ENCODE results near the gene ZNF536. TPM values are rescaled to one million over a fixed set of nuclear protein-coding genes. Genes with fewer than 3 reads are reported as not detected.

Gene ZNF536
- total and polyA plus RNA-seq, 2 donors (not counting 1 experiment from before 2014, with no cell fraction given) = 0.50 TPM; not detected in 1

DNA sequence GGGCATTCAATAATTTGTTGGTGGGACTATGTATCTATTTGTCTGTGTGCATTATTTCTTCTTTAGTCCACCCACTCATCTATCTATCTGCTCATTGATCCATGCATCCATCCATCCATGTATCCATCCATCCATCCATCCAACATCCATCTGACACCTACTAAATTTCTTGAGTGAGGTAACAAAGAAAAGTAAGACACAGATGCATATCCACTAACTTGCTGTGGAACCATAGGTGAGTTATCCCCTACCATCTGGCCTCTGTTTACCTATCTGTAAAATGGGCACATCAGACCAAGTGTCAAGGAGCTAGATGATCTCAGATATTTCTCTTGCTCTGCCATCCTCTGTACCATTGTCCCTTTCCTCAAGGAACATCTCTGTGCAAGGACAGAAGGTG lies 54.7 kb downstream of the ZNF536 start:
- Histone ChIP-seq H3K27ac (ENCODE audit: insufficient read depth, low read length) (no peak overlapping the region), H3K9me3 (ENCODE audit: control insufficient read depth, insufficient read depth, low read depth, low read length) (no peaks in the 10 kb centered on the region), H4K20me1 (ENCODE audit: control insufficient read depth, extremely low read depth, insufficient read depth, low read length) (no peaks in the 10 kb centered on the region), H3K4me1 (ENCODE audit: control insufficient read depth, extremely low read depth, insufficient read depth, low read length) (no peaks in the 10 kb centered on the region), H3K36me3 (ENCODE audit: control insufficient read depth, insufficient read depth, low read length) (no peaks in the 10 kb centered on the region), H3K9ac (ENCODE audit: insufficient read depth, low read length) (no peak overlapping the region), H3K27me3 (ENCODE audit: control insufficient read depth, insufficient read depth, low read length) (no peaks in the 10 kb centered on the region), H3K79me2 (ENCODE audit: control insufficient read depth, insufficient read depth, low read length) (no peaks in the 10 kb centered on the region), H3K4me2 (ENCODE audit: extremely low read depth, insufficient read depth, low read length) (no peak overlapping the region), H2AFZ (ENCODE audit: low read length) (no peak overlapping the region), H3K4me3 (replicated peaks in 1 of 4; ENCODE audit: control extremely low read depth in 1 of 4, insufficient read depth in 1 of 4, low read depth in 3 of 4, low read length in 4 of 4) (no peak overlapping the region)
- TF ChIP-seq, protein P1, sequence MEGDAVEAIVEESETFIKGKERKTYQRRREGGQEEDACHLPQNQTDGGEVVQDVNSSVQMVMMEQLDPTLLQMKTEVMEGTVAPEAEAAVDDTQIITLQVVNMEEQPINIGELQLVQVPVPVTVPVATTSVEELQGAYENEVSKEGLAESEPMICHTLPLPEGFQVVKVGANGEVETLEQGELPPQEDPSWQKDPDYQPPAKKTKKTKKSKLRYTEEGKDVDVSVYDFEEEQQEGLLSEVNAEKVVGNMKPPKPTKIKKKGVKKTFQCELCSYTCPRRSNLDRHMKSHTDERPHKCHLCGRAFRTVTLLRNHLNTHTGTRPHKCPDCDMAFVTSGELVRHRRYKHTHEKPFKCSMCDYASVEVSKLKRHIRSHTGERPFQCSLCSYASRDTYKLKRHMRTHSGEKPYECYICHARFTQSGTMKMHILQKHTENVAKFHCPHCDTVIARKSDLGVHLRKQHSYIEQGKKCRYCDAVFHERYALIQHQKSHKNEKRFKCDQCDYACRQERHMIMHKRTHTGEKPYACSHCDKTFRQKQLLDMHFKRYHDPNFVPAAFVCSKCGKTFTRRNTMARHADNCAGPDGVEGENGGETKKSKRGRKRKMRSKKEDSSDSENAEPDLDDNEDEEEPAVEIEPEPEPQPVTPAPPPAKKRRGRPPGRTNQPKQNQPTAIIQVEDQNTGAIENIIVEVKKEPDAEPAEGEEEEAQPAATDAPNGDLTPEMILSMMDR (conservative IDR thresholded peaks at IDR 0.05 in 1 of 2, IDR thresholded peaks at IDR 0.05 in 1 of 2; ENCODE audit: low read depth in 1 of 2, low read length in 2 of 2) = no peak
- no peak for TF ChIP-seq EZH2 (IDR thresholded peaks at IDR 0.05; ENCODE audit: low read length, missing control alignments)
- no peak for DNase-seq (ENCODE audit: low read depth in 2 of 2)

DNA sequence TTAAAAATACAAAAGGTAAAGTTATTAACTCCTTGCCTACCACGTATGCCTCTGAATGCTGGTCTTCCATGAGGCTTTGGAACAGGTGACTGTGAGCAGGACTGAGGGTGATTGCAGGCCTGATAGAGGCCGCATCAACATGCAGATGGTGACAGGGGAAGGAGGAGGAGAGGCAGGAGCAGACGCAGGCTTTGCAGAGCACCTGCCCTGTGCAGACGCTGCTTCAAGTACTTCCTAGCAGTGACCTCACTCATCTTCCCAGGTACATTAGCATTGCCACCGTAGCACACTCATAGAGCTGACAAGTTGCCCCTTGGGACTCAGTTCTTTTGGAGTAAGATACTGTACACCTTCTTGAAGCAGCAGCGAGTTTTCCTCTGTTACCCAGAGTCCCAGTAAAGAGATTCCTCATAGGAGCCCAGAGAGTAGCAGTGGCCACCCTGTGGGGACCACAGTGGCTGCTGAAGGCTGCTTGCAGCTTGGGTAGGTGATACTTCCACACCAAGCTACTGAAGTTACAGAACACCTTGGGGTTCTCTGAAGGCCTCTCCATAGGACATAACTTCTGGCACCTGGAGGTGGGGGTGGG lies 56.0 kb downstream of the ZNF536 start:
- Histone ChIP-seq H3K9me3 (ENCODE audit: control insufficient read depth, insufficient read depth, low read depth, low read length) (no peaks in the 10 kb centered on the region), H3K9ac (ENCODE audit: insufficient read depth, low read length) (no peak overlapping the region), H3K4me1 (ENCODE audit: control insufficient read depth, extremely low read depth, insufficient read depth, low read length) (no peaks in the 10 kb centered on the region), H3K4me3 (replicated peaks in 1 of 4; ENCODE audit: control extremely low read depth in 1 of 4, insufficient read depth in 1 of 4, low read depth in 3 of 4, low read length in 4 of 4) (no peak overlapping the region), H3K36me3 (ENCODE audit: control insufficient read depth, insufficient read depth, low read length) (no peaks in the 10 kb centered on the region), H3K79me2 (ENCODE audit: control insufficient read depth, insufficient read depth, low read length) (no peaks in the 10 kb centered on the region), H3K27ac (ENCODE audit: insufficient read depth, low read length) (no peak overlapping the region), H2AFZ (ENCODE audit: low read length) (no peak overlapping the region), H3K4me2 (ENCODE audit: extremely low read depth, insufficient read depth, low read length) (no peak overlapping the region), H3K27me3 (ENCODE audit: control insufficient read depth, insufficient read depth, low read length) (no peaks in the 10 kb centered on the region), H4K20me1 (ENCODE audit: control insufficient read depth, extremely low read depth, insufficient read depth, low read length) (no peaks in the 10 kb centered on the region)
- DNase-seq (ENCODE audit: low read depth in 2 of 2) = no peak
- no peak for TF ChIP-seq EZH2 (IDR thresholded peaks at IDR 0.05; ENCODE audit: low read length, missing control alignments)
- TF ChIP-seq, protein P1 (conservative IDR thresholded peaks at IDR 0.05 in 1 of 2, IDR thresholded peaks at IDR 0.05 in 1 of 2; ENCODE audit: low read depth in 1 of 2, low read length in 2 of 2) = no peak

DNA sequence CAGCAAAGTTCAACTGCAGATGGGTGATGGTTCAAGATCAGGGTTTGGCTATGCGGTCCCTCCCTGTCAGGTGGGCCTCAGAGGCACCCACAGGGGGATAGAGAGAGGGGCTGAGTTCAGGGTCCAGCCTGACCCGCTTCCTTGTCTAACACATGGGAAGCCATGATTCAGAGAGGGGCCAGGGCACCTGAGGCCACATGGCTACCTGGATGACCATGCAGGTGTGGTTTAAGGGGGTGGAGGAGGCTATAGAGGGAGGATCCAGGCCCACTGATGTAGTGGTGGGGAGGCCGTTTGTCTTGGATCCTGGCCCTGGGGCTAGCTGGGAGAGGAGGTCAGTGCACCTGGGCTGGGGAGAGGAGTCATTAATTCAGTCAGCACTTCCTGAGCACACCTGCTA lies 56.7 kb downstream of the ZNF536 start:
- H3K27ac ChIP-seq (ENCODE audit: insufficient read depth, low read length) = no peak overlapping the region
- TF ChIP-seq EZH2 (IDR thresholded peaks at IDR 0.05; ENCODE audit: low read length, missing control alignments) = no peak
- TF ChIP-seq, protein P1 (conservative IDR thresholded peaks at IDR 0.05 in 1 of 2, IDR thresholded peaks at IDR 0.05 in 1 of 2; ENCODE audit: low read depth in 1 of 2, low read length in 2 of 2) = no peak
- no peak for DNase-seq (ENCODE audit: low read depth in 2 of 2)
- no peaks in the 10 kb centered on the region for H3K4me1 ChIP-seq (ENCODE audit: control insufficient read depth, extremely low read depth, insufficient read depth, low read length)
- no peaks in the 10 kb centered on the region for H3K27me3 ChIP-seq (ENCODE audit: control insufficient read depth, insufficient read depth, low read length)
- H3K9me3 ChIP-seq (ENCODE audit: control insufficient read depth, insufficient read depth, low read depth, low read length) = no peaks in the 10 kb centered on the region
- no peak overlapping the region for H3K9ac ChIP-seq (ENCODE audit: insufficient read depth, low read length)
- no peaks in the 10 kb centered on the region for H3K79me2 ChIP-seq (ENCODE audit: control insufficient read depth, insufficient read depth, low read length)
- H3K4me3 ChIP-seq (replicated peaks in 1 of 4; ENCODE audit: control extremely low read depth in 1 of 4, insufficient read depth in 1 of 4, low read depth in 3 of 4, low read length in 4 of 4) = no peak overlapping the region
- H3K36me3 ChIP-seq (ENCODE audit: control insufficient read depth, insufficient read depth, low read length) = no peaks in the 10 kb centered on the region
- H4K20me1 ChIP-seq (ENCODE audit: control insufficient read depth, extremely low read depth, insufficient read depth, low read length) = no peaks in the 10 kb centered on the region
- H3K4me2 ChIP-seq (ENCODE audit: extremely low read depth, insufficient read depth, low read length) = no peak overlapping the region
- no peak overlapping the region for H2AFZ ChIP-seq (ENCODE audit: low read length)
